Pancreas (tissue), 10 donors: ENCODE data around the gene TTC5. TPM values are rescaled to one million over a fixed set of nuclear protein-coding genes. Genes with fewer than 3 reads are reported as not detected.
A peak's percentile ranks its signal among the peaks of the same experiment; 100 is the strongest.

Experiments
- ATAC-seq, 4 donors: fragments of 200-7000 bp; cut with Tn5 transposase; one replicate each; pipeline versions ENCODE4 v1.8.0 to v1.9.1; 2020; ENCODE audit warnings: mild to moderate bottlenecking in 4 of 4, moderate library complexity in 4 of 4
- DNase-seq, 6 donors: peaks; one replicate each; pipeline ENCODE4 v3.0.0-alpha.2; 2020
- FAIRE-seq: peaks from 2 replicates; lab custom pipeline; 2012; peaks lifted over from hg19 to GRCh38; lab: Jason Lieb, UNC
- H3K27ac ChIP-seq, 4 donors: fragments of 200-600 bp; sonication (generic); 1 replicate in 3 of 4; 2 replicates in 1 of 4; pipeline versions ENCODE4 v1.5.0 to v1.8.0; 2020
- H3K27me3 ChIP-seq, 4 donors: fragments of 200-600 bp; one replicate each; pipeline ENCODE4 v1.8.0; 2021
- H3K36me3 ChIP-seq, 3 donors: fragments of 200-600 bp; sonication (generic) in 1 of 3; one replicate each; pipeline versions ENCODE4 v1.5.0 to v1.8.0; 2020 to 2021
- H3K4me1 ChIP-seq, 3 donors: fragments of 200-600 bp; one replicate each; pipeline ENCODE4 v1.8.0; 2021
- H3K4me3 ChIP-seq, 4 donors: fragments of 200-600 bp; sonication (generic) in 2 of 4; one replicate each; pipeline versions ENCODE4 v1.5.0 to v1.8.0; 2020 to 2021
- H3K9me3 ChIP-seq, 4 donors: fragments of 200-600 bp; one replicate each; pipeline ENCODE4 v1.8.0; 2021
- CTCF ChIP-seq, 4 donors: fragments of 200-600 bp; sonication (generic) in 3 of 4; IDR thresholded peaks; one replicate each; pipeline versions ENCODE4 v1.5.0 to v1.8.0; 2021; ENCODE audit warnings: antibody characterized with exemption in 4 of 4
- WGBS, 2 donors: extraction: QIAGEN DNeasy Blood & Tissue Kit; methylation state at CpG; one replicate each; pipeline ENCODE4 v1.1.7; 2013; 5-methylcytosine and 5-hydroxymethylcytosine counted together
- intact Hi-C, 3 donors: fragments of 100-400 bp; cut with DNase I; formaldehyde crosslinking; loops; one replicate each; pipeline versions ENCODE4 v1.11.1 to v1.14.2; 2022
- polyA plus RNA-seq, 2 donors: library from polyadenylated mRNA; stranded (reverse); fragments of 200-250 nt; gene quantifications; one replicate each; pipeline ENCODE4 v1.2.3, GENCODE V29; 2013
- total RNA-seq, 6 donors: library from RNA; stranded (reverse); fragmentation: NEBNext Ultra II Directional in 4 of 6; extraction: Animal tissue kit (Norgen Biotek cat#: 25700) in 4 of 6; gene quantifications; one replicate each; pipeline versions ENCODE4 v1.2.1 to v1.2.4, GENCODE V29; 2021 to 2023
- donor health status: healthy with polysubstance abuse.
- donor health status: DM: no; HTN: no; CAD: no; lungs with moderate emphysema.
- donor health status: DM: no; HTN: no; CAD: no.
- donor health status: control.
- donor health status: control.
- donor health status: Bipolar disorder and iron deficiency.
- donor health status: DM: yes; HTN: yes; CAD: no.
- donor health status: DM: no; HTN: no; CAD: no.
- donor health status: DM: no; HTN: no; CAD: no.
- donor health status: DM: yes; HTN: yes; CAD: no.

The TTC5 gene
- total and polyA plus RNA-seq, 8 donors, result 3.7 to 12.9 (median 7.3) TPM

- intact Hi-C loops, result loop anchor here in 1 of 3 donors (10.0 kb wide), 1 partner anchor 121 kb away; the partner anchor contains the start of genes APEX1 and OSGEP
- 47 to 53% methylated on average over 7 of the region's 7 CpGs for WGBS, 2 donors
- Histone ChIP-seq H3K27ac (peak overlapping the region; percentile 72 to 90 (median 81)), H3K4me3 (no peak overlapping the region), H3K27me3 (no peaks in the 10 kb centered on the region), H3K4me1 (peaks cover 0 to 6% (median 5%) of the 10 kb centered on the region in 3 donors), H3K36me3 (no peaks in the 10 kb centered on the region), H3K9me3 (no peaks in the 10 kb centered on the region)
- ATAC-seq (no peak), DNase-seq (no peak), FAIRE-seq (no peak)
- TF ChIP-seq CTCF (IDR thresholded peaks at IDR 0.05), result no peak
These were observed 28.3 kb upstream of the TTC5 start for GRCh38 chr14:20334017-20334416.

GRCh38 chr14:20333494-20333841 is 27.7 kb upstream of the TTC5 start:
- intact Hi-C loops, result loop anchor here in 1 of 3 donors (10.0 kb wide), 1 partner anchor 121 kb away; the partner anchor contains the start of genes APEX1 and OSGEP
- peak overlapping the region in 3 of 4 donors; percentile 42 to 60 (median 42) for H3K4me3 ChIP-seq
- ATAC-seq (peak; percentile 15 to 49 (median 32)), DNase-seq (no peak), FAIRE-seq (no peak)
- no peaks in the 10 kb centered on the region for H3K9me3 ChIP-seq
- H3K27me3 ChIP-seq, result no peaks in the 10 kb centered on the region
- peaks cover 0 to 6% (median 5%) of the 10 kb centered on the region in 3 donors for H3K4me1 ChIP-seq
- TF ChIP-seq CTCF (IDR thresholded peaks at IDR 0.05), result no peak
- peaks cover 0 to 5% (median 0%) of the 10 kb centered on the region in 3 donors for H3K36me3 ChIP-seq
- peak overlapping the region; percentile 72 to 90 (median 81) for H3K27ac ChIP-seq
- 3% methylated on average over 3 of the region's 3 CpGs for WGBS, 2 donors

- Histone ChIP-seq H3K27me3 (no peaks in the 10 kb centered on the region), H3K36me3 (peaks cover 0 to 8% (median 0%) of the 10 kb centered on the region in 3 donors), H3K4me1 (peaks cover 0 to 6% (median 5%) of the 10 kb centered on the region in 3 donors), H3K4me3 (peak within 1 kb of the TSS; percentile 35 to 60 (median 42)), H3K9me3 (no peaks in the 10 kb centered on the region), H3K27ac (peak within 1 kb of the TSS; percentile 72 to 90 (median 81))
- WGBS, 2 donors, result 0% methylated on average over 19 of the region's 19 CpGs
- intact Hi-C loops, result loop anchor here in 1 of 3 donors (10.0 kb wide), 1 partner anchor 122 kb away; the partner anchor contains the start of genes APEX1 and OSGEP
- no peak for TF ChIP-seq CTCF (IDR thresholded peaks at IDR 0.05)
- peak; percentile 89 for FAIRE-seq
- ATAC-seq, result peak; percentile 99
- peak in 4 of 6 donors; percentile 34 to 73 (median 58) for DNase-seq
These were observed 27.2 kb upstream of the TTC5 start, which contains the start of gene CCNB1IP1 for GRCh38 chr14:20332788-20333493. CCNB1IP1 (minus strand) TSS chr14:20333279; CDS start chr14:20316523, 16,756 bp downstream.

- peak overlapping the region; percentile 72 to 90 (median 81) for H3K27ac ChIP-seq
- H3K36me3 ChIP-seq, result peaks cover 0 to 8% (median 0%) of the 10 kb centered on the region in 3 donors
- no peaks in the 10 kb centered on the region for H3K9me3 ChIP-seq
- ATAC-seq (peak; percentile 73 to 76 (median 75)), FAIRE-seq (no peak), DNase-seq (peak in 3 of 6 donors; percentile 24 to 26 (median 24))
- intact Hi-C loops, result loop anchor here in 1 of 3 donors (10.0 kb wide), 1 partner anchor 122 kb away; the partner anchor contains the start of genes APEX1 and OSGEP
- H3K4me3 ChIP-seq, result peak overlapping the region; percentile 35 to 60 (median 42)
- WGBS, 2 donors, result 0 to 2% methylated on average over 4 of the region's 4 CpGs
- no peak for TF ChIP-seq CTCF (IDR thresholded peaks at IDR 0.05)
- H3K4me1 ChIP-seq, result peaks cover 3 to 6% (median 5%) of the 10 kb centered on the region in 3 donors
- H3K27me3 ChIP-seq, result no peaks in the 10 kb centered on the region
These were observed 26.7 kb upstream of the TTC5 start for GRCh38 chr14:20332431-20332787.
